GM12878 (cell line): Measurements from ENCODE around the gene AGBL4. TPM values are rescaled to one million over a fixed set of nuclear protein-coding genes. Genes with fewer than 3 reads are reported as not detected.

ENCODE experiments used
- ATAC-seq: fragments of 200-7000 bp; cut with Tn5 transposase; 3 replicates; pipeline ENCODE4 v1.9.1; 2020; ENCODE audit warnings: mild to moderate bottlenecking, moderate library complexity
- BruUV-seq: library from RNA; stranded (reverse); fragments of 400-500 nt; replicated peaks from 2 replicates; lab custom pipeline; 2021; lab: Mats Ljungman, UMichigan
- CTCF ChIA-PET: fragments of 300-600 bp; sonication (Branson Sonifier 250); formaldehyde crosslinking; extraction: SDS; loops from one replicate; lab custom pipeline; 2021; ENCODE audit warnings: inconsistent platforms; lab: Yijun Ruan, JAX
- POLR2A ChIA-PET: fragments of 350-600 bp; formaldehyde crosslinking; extraction: SDS; loops from one replicate; lab custom pipeline; 2021; ENCODE audit warnings: inconsistent platforms; lab: Charles Lee
- RAD21 ChIA-PET: fragments of 300-600 bp; sonication (Branson Sonifier 250); formaldehyde crosslinking; loops from one replicate; lab custom pipeline; 2023; ENCODE audit warnings: antibody characterized with exemption; ENCODE audit not compliant: unreplicated experiment; lab: Charles Lee
- SMC1A ChIA-PET: fragments of 300-600 bp; sonication (Branson Sonifier 250); formaldehyde crosslinking; loops from one replicate; lab custom pipeline; 2023; ENCODE audit not compliant: unreplicated experiment, uncharacterized antibody; lab: Charles Lee
- DNase-seq: peaks from one replicate; pipeline ENCODE4 v3.0.0-alpha.2; 2011; ENCODE audit warnings: low read depth, low spot score
- FAIRE-seq: peaks from 3 replicates; lab custom pipeline; 2011; peaks lifted over from hg19 to GRCh38; lab: Jason Lieb, UNC
- H2AFZ ChIP-seq: 2 replicates; pipeline ENCODE4 v1.6.0; 2011; ENCODE audit warnings: low read depth, low read length, control low read depth; ENCODE audit not compliant: control insufficient read depth
- H3K27ac ChIP-seq: 2 replicates; pipeline ENCODE4 v1.5.1; 2011; ENCODE audit warnings: control low read depth; ENCODE audit not compliant: control insufficient read depth, insufficient read depth
- H3K27me3 ChIP-seq, 2 experiments: replicated peaks in 1 of 2; 2 replicates each; pipeline versions ENCODE4 v1.6.0 to v1.6.1; 2011; ENCODE audit warnings: low read length in 1 of 2; ENCODE audit not compliant: control insufficient read depth in 2 of 2, insufficient read depth in 2 of 2
- H3K36me3 ChIP-seq, 2 experiments: 2 replicates each; pipeline ENCODE4 v1.5.1; 2011; ENCODE audit warnings: low read length in 1 of 2; ENCODE audit not compliant: control insufficient read depth in 2 of 2, insufficient read depth in 2 of 2
- H3K4me1 ChIP-seq: 2 replicates; pipeline ENCODE4 v1.6.1; 2011; ENCODE audit warnings: mild to moderate bottlenecking, low read length, moderate library complexity, mixed read lengths; ENCODE audit not compliant: control insufficient read depth, insufficient read depth
- H3K4me2 ChIP-seq: 2 replicates; pipeline ENCODE4 v1.6.0; 2011; ENCODE audit warnings: control low read depth; ENCODE audit not compliant: control insufficient read depth, insufficient read depth
- H3K4me3 ChIP-seq: fragments of 200-600 bp; sonication (generic); 2 replicates; pipeline ENCODE4 v1.5.1; 2016
- H3K79me2 ChIP-seq: 2 replicates; pipeline ENCODE4 v1.6.0; 2011; ENCODE audit warnings: low read length; ENCODE audit not compliant: control insufficient read depth, insufficient read depth
- H3K9ac ChIP-seq: 2 replicates; pipeline ENCODE4 v1.8.0; 2011; ENCODE audit warnings: low read length, control low read depth, mixed read lengths; ENCODE audit not compliant: control insufficient read depth, insufficient read depth
- H3K9me3 ChIP-seq: replicated peaks from 3 replicates; pipeline ENCODE4 v1.5.1; 2011; ENCODE audit warnings: mild to moderate bottlenecking, low read length; ENCODE audit not compliant: control insufficient read depth, insufficient read depth
- H4K20me1 ChIP-seq: 2 replicates; pipeline ENCODE4 v1.6.0; 2011; ENCODE audit not compliant: control insufficient read depth, insufficient read depth
- CEBPB ChIP-seq, 2 experiments: fragments of 150-350 bp in 1 of 2; IDR thresholded peaks; 2 replicates each; pipeline ENCODE4 v1.6.1; 2012 to 2014; ENCODE audit warnings: low read depth in 2 of 2, low read length in 2 of 2, borderline replicate concordance in 1 of 2, inconsistent platforms in 1 of 2
- CHD4 ChIP-seq: fragments of 200-600 bp; sonication (generic); IDR thresholded peaks from 2 replicates; pipeline ENCODE4 v1.6.1; 2016; ENCODE audit warnings: mild to moderate bottlenecking
- ELK1 ChIP-seq: IDR thresholded peaks from 2 replicates; pipeline ENCODE4 v1.6.1; 2012; ENCODE audit warnings: low read depth, low read length, improper control_type of control experiment
- FOS ChIP-seq: IDR thresholded peaks from 3 replicates; pipeline ENCODE4 v1.6.1; 2011; ENCODE audit warnings: borderline replicate concordance; ENCODE audit not compliant: insufficient read length; ENCODE audit errors: extremely low read depth
- FOXK2 ChIP-seq: fragments of 450-650 bp; IDR thresholded peaks from 2 replicates; pipeline ENCODE4 v1.6.1; 2017; ENCODE audit warnings: mild to moderate bottlenecking, moderate library complexity
- HDGF ChIP-seq: fragments of 450-650 bp; IDR thresholded peaks from 2 replicates; pipeline ENCODE4 v1.6.1; 2016; ENCODE audit warnings: antibody characterized with exemption
- MTA2 ChIP-seq: fragments of 450-650 bp; IDR thresholded peaks from 2 replicates; pipeline ENCODE4 v1.6.1; 2016; ENCODE audit warnings: low read depth, mild to moderate bottlenecking, moderate library complexity
- NBN ChIP-seq: fragments of 450-650 bp; IDR thresholded peaks from 2 replicates; pipeline ENCODE4 v1.6.1; 2016
- PAX8 ChIP-seq: fragments of 450-650 bp; IDR thresholded peaks from 2 replicates; pipeline ENCODE4 v1.6.1; 2017; ENCODE audit warnings: mild to moderate bottlenecking, moderate library complexity
- RAD51 ChIP-seq: fragments of 450-650 bp; IDR thresholded peaks from 2 replicates; pipeline ENCODE4 v1.6.1; 2016; ENCODE audit warnings: moderate library complexity, mild to moderate bottlenecking, inconsistent platforms
- SMARCA5 ChIP-seq: fragments of 450-650 bp; IDR thresholded peaks from 2 replicates; pipeline ENCODE4 v1.6.1; 2017; ENCODE audit warnings: mild to moderate bottlenecking
- SP1 ChIP-seq: IDR thresholded peaks from one replicate; pipeline ENCODE4 v1.6.1; 2011; ENCODE audit warnings: low read depth, low read length
- STAT1 ChIP-seq: fragments of 450-650 bp; conservative IDR thresholded peaks from 2 replicates; pipeline ENCODE4 v1.6.1; 2014; ENCODE audit warnings: antibody characterized with exemption, mild to moderate bottlenecking
- WRNIP1 ChIP-seq: IDR thresholded peaks from 2 replicates; pipeline ENCODE4 v1.6.1; 2011; ENCODE audit warnings: low read depth, low read length, improper control_type of control experiment, borderline replicate concordance
- YY1 ChIP-seq: IDR thresholded peaks from 2 replicates; pipeline ENCODE4 v1.6.1; 2011; ENCODE audit warnings: low read depth, mild to moderate bottlenecking, low read length
- WGBS: methylation state at CpG from one replicate; pipeline ENCODE4 v1.1.6; 2016; ENCODE audit warnings: low lambda C conversion rate; ENCODE audit not compliant: insufficient replicate concordance, insufficient coverage; ENCODE audit errors: missing lambda C conversion rate; 5-methylcytosine and 5-hydroxymethylcytosine counted together
- in situ Hi-C: fragments of 300-500 bp; cut with MboI; formaldehyde crosslinking; loops from 9 replicates; pipeline ENCODE4 v1.14.3; 2018; ENCODE audit warnings: mixed read lengths
- intact Hi-C: fragments of 100-400 bp; cut with micrococcal nuclease; formaldehyde crosslinking; loops from one replicate; pipeline ENCODE4 v1.14.2; 2022; ENCODE audit not compliant: unreplicated experiment
- polyA plus RNA-seq, 11 experiments: library from polyadenylated mRNA; depleted of rRNA in 4 of 11; unstranded in 6 of 11; stranded (reverse) in 5 of 11; fragments of >200 nt; fragmentation: Nextera tagmentation in 4 of 11; fragmentation: Illumina TruSeq in 1 of 11; extraction: Ambion mirVana in 4 of 11; extraction: Trizol in 1 of 11; gene quantifications; 1 replicate in 1 of 11; 2 replicates in 10 of 11; pipeline versions ENCODE4 v1.2.1 to v1.2.3, GENCODE V29; 2011 to 2016; ENCODE audit warnings: inconsistent platforms in 2 of 11, missing spikeins in 2 of 11, low read depth in 1 of 11
- total RNA-seq, 4 experiments: library from RNA; depleted of rRNA in 3 of 4; stranded (reverse); fragments of >200 nt in 3 of 4; fragmentation: Illumina TruSeq in 1 of 4; extraction: Trizol in 1 of 4; gene quantifications; 2 replicates each; pipeline versions ENCODE4 v1.2.1 to v1.2.3, GENCODE V29; 2013 to 2021

Gene AGBL4
- total and polyA plus RNA-seq, 10 of the 15 experiments (the other 5 are each of a cell fraction or from before 2014, with no cell fraction given) = 0.31 TPM; not detected in 9

DNA sequence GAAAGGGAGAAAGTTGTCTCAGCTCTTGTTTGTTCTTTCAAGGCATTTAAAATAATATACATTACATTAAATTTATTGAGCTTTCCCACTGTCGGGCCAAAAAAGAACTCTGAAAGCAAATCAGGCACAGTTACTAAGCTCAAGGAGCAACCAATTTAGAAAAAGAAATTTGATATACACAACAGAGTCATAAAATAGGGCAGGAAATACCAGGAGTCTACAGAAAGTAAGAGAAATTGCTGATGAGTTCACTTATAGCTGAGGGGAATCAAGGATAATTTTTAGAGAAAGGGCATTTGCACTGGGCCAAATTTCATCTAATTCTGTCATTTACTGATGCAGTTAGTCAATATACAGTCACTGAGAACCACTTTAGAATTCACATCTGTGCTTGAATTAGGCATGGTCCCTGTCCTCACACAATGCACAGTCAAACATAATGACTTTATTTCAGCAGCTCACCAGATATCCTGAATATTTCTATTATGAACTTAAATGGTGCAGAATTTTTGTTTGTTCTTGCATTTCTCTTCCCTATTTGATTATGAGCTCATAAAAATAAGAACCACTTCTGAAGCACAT lies 997.4 kb downstream of the AGBL4 start:
- no peak for FAIRE-seq
- Histone ChIP-seq H3K27me3 (no peaks in the 10 kb centered on the region), H3K4me2 (no peak overlapping the region), H3K4me3 (no peak overlapping the region), H3K79me2 (no peaks in the 10 kb centered on the region), H3K36me3 (no peaks in the 10 kb centered on the region), H4K20me1 (no peaks in the 10 kb centered on the region), H3K27ac (no peak overlapping the region), H3K9me3 (no peaks in the 10 kb centered on the region), H3K4me1 (no peaks in the 10 kb centered on the region), H3K9ac (no peak overlapping the region), H2AFZ (no peak overlapping the region)
- TF ChIP-seq WRNIP1 (no peak), YY1 (no peak), FOS (no peak), PAX8 (no peak), FOXK2 (no peak), SP1 (no peak), HDGF (no peak), NBN (no peak), MTA2 (no peak), RAD51 (no peak), SMARCA5 (no peak), STAT1 (no peak), ELK1 (no peak), CHD4 (no peak), CEBPB (IDR thresholded peaks at IDR 0.05; ENCODE audit: borderline replicate concordance in 1 of 2, low read depth in 2 of 2, low read length in 2 of 2) (no peak)
- ChIA-PET SMC1A (no interaction called here), CTCF (no interaction called here), POLR2A (no interaction called here), RAD21 (no interaction called here)
- no TSS peak for BruUV-seq
- ATAC-seq = no peak
- DNase-seq = no peak
- 19% methylated on average over 1 of the region's 1 CpG for WGBS
- in situ Hi-C loops = no loop called here
- intact Hi-C loops = no loop called here
